Measurements from ENCODE around the gene SEMA6D.

GRCh38 chr15:47736143-47736786 is 19.0 kb downstream of the SEMA6D start:
- TF ChIP-seq CTCF (optimal IDR thresholded peaks at IDR 0.05 in 1 of 3, IDR thresholded peaks at IDR 0.05 in 1 of 3, conservative IDR thresholded peaks at IDR 0.05 in 1 of 3; ENCODE audit: extremely low read depth in 1 of 3, insufficient read depth in 2 of 3, low read length in 3 of 3) (no peak), EZH2 (IDR thresholded peaks at IDR 0.05; ENCODE audit: low read length) (no peak)
